ENCODE data around the gene APOD. TPM values are rescaled to one million over a fixed set of nuclear protein-coding genes. Genes with fewer than 3 reads are reported as not detected.

Gene APOD
- total and polyA plus RNA-seq, 2 experiments from 2014 or later = 0.24 TPM; not detected in 1

- H3K4me3 ChIP-seq = no peak overlapping the region
- H3K27ac ChIP-seq = no peak overlapping the region
Measured at GRCh38 chr3:195548006-195548405, 35.7 kb downstream of the APOD start.

GRCh38 chr3:195546130-195546560 lies 37.6 kb downstream of the APOD start:
- peak in 1 of 2 donors; percentile 86 for DNase-seq (ENCODE audit: low read depth in 1 of 2, low spot score in 1 of 2)
- Histone ChIP-seq H3K27ac (no peak overlapping the region), H3K4me1 (ENCODE audit: low read depth) (peaks cover 3% of the 10 kb centered on the region), H3K36me3 (no peaks in the 10 kb centered on the region), H3K9me3 (ENCODE audit: low read depth) (no peaks in the 10 kb centered on the region), H3K27me3 (no peaks in the 10 kb centered on the region), H3K4me3 (no peak overlapping the region)
- no peak for TF ChIP-seq CTCF (IDR thresholded peaks at IDR 0.05; ENCODE audit: low read depth, low read length)

More at GRCh38 chr3:195548006-195548405, 35.7 kb downstream of the APOD start:
- DNase-seq (ENCODE audit: low read depth in 1 of 2, low spot score in 1 of 2) = no peak
- Histone ChIP-seq H3K36me3 (no peaks in the 10 kb centered on the region), H3K9me3 (ENCODE audit: low read depth) (no peaks in the 10 kb centered on the region), H3K27me3 (no peaks in the 10 kb centered on the region), H3K4me1 (ENCODE audit: low read depth) (peaks cover 2% of the 10 kb centered on the region)
- no peak for TF ChIP-seq CTCF (IDR thresholded peaks at IDR 0.05; ENCODE audit: low read depth, low read length)

- Histone ChIP-seq H3K9me3 (ENCODE audit: low read depth) (no peaks in the 10 kb centered on the region), H3K36me3 (no peaks in the 10 kb centered on the region), H3K27me3 (no peaks in the 10 kb centered on the region), H3K4me1 (ENCODE audit: low read depth) (peaks cover 18% of the 10 kb centered on the region), H3K4me3 (no peak overlapping the region), H3K27ac (no peak overlapping the region)
- TF ChIP-seq CTCF (IDR thresholded peaks at IDR 0.05; ENCODE audit: low read depth, low read length) = no peak
- peak in 1 of 2 donors; percentile 72 for DNase-seq (ENCODE audit: low read depth in 1 of 2, low spot score in 1 of 2)
Measured at GRCh38 chr3:195544634-195545033, 39.1 kb downstream of the APOD start.

- H3K9me3 ChIP-seq (ENCODE audit: low read depth) = no peaks in the 10 kb centered on the region
- H3K4me1 ChIP-seq (ENCODE audit: low read depth) = peaks cover 18% of the 10 kb centered on the region
- no peak for DNase-seq (ENCODE audit: low read depth in 1 of 2, low spot score in 1 of 2)
- no peak overlapping the region for H3K4me3 ChIP-seq
- no peaks in the 10 kb centered on the region for H3K36me3 ChIP-seq
- no peaks in the 10 kb centered on the region for H3K27me3 ChIP-seq
- no peak overlapping the region for H3K27ac ChIP-seq
- no peak for TF ChIP-seq CTCF (IDR thresholded peaks at IDR 0.05; ENCODE audit: low read depth, low read length)
Measured at GRCh38 chr3:195544230-195544536, 39.6 kb downstream of the APOD start.

- Histone ChIP-seq H3K9me3 (ENCODE audit: low read depth) (no peaks in the 10 kb centered on the region), H3K27ac (no peak overlapping the region), H3K36me3 (no peaks in the 10 kb centered on the region), H3K27me3 (no peaks in the 10 kb centered on the region), H3K4me1 (ENCODE audit: low read depth) (peaks cover 18% of the 10 kb centered on the region), H3K4me3 (peak overlapping the region; percentile 65)
- peak in 1 of 2 donors; percentile 54 for DNase-seq (ENCODE audit: low read depth in 1 of 2, low spot score in 1 of 2)
- no peak for TF ChIP-seq CTCF (IDR thresholded peaks at IDR 0.05; ENCODE audit: low read depth, low read length)
Measured at GRCh38 chr3:195543500-195544229, 40.1 kb downstream of the APOD start.

All from cardiac muscle cell (in vitro differentiated cells and primary cell).